Esophagus muscularis mucosa (tissue), 4 donors: ENCODE data around the gene SLAIN1. TPM values are rescaled to one million over a fixed set of nuclear protein-coding genes. Genes with fewer than 3 reads are reported as not detected.

Source experiments
- DNase-seq: peaks from one replicate; pipeline ENCODE4 v3.0.0-alpha.2; 2017; ENCODE audit errors: extremely low spot score
- H3K27ac ChIP-seq, 4 donors: fragments of 200-600 bp; sonication (generic); replicated peaks in 1 of 4; 1 replicate in 3 of 4; 2 replicates in 1 of 4; pipeline ENCODE4 v1.5.1; 2016 to 2019; ENCODE audit warnings: mild to moderate bottlenecking in 1 of 4
- H3K27me3 ChIP-seq, 4 donors: fragments of 200-600 bp; sonication (generic); one replicate each; pipeline versions ENCODE4 v1.5.1 to v1.6.0; 2016 to 2019
- H3K36me3 ChIP-seq, 4 donors: fragments of 200-600 bp; sonication (generic); one replicate each; pipeline ENCODE4 v1.5.1; 2016 to 2019
- H3K4me1 ChIP-seq, 4 donors: fragments of 200-600 bp; sonication (generic); one replicate each; pipeline ENCODE4 v1.5.1; 2016 to 2019
- H3K4me3 ChIP-seq, 4 donors: fragments of 200-600 bp; sonication (generic); 1 replicate in 2 of 4; 2 replicates in 2 of 4; pipeline ENCODE4 v1.5.1; 2016 to 2019; ENCODE audit warnings: mild to moderate bottlenecking in 4 of 4, moderate library complexity in 1 of 4
- H3K9me3 ChIP-seq, 4 donors: fragments of 200-600 bp; sonication (generic); 1 replicate in 3 of 4; 2 replicates in 1 of 4; pipeline ENCODE4 v1.5.1; 2016 to 2019
- EP300 ChIP-seq: sonication (generic); formaldehyde crosslinking; IDR thresholded peaks from one replicate; pipeline ENCODE4 v1.6.1; 2017; ENCODE audit warnings: antibody characterized with exemption
- POLR2A ChIP-seq: fragments of 450-650 bp; IDR thresholded peaks from one replicate; pipeline ENCODE4 v1.6.1; 2017; ENCODE audit warnings: antibody characterized with exemption, moderate library complexity, mild to moderate bottlenecking, low read depth
- POLR2AphosphoS5 ChIP-seq, 2 donors: sonication (generic); formaldehyde crosslinking; IDR thresholded peaks; one replicate each; pipeline ENCODE4 v1.6.1; 2017; ENCODE audit warnings: antibody characterized with exemption in 2 of 2
- WGBS: methylation state at CpG from one replicate; pipeline ENCODE4 v1.1.5; 2018; 5-methylcytosine and 5-hydroxymethylcytosine counted together
- intact Hi-C: fragments of 100-400 bp; cut with DNase I; formaldehyde crosslinking; loops from one replicate; pipeline ENCODE4 v1.15.1; 2023
- total RNA-seq, 4 donors: library from RNA; depleted of rRNA; stranded (reverse); fragments of >200 nt; gene quantifications; one replicate each; pipeline versions ENCODE4 v1.1.0 to v1.2.1, GENCODE V29; 2016
- TF ChIP-seq, protein P1 (sequence below), 3 experiments: fragments of 200-600 bp in 2 of 3; fragments of 450-650 bp in 1 of 3; sonication (generic) in 2 of 3; IDR thresholded peaks; one replicate each; pipeline ENCODE4 v1.5.1; 2017 to 2019; ENCODE audit warnings: antibody characterized with exemption in 3 of 3, mild to moderate bottlenecking in 2 of 3, moderate library complexity in 1 of 3

Gene SLAIN1
- total RNA-seq, 4 donors from 2014 or later = 7.1 to 12.3 (median 9.7) TPM

- H3K36me3 ChIP-seq = no peaks in the 10 kb centered on the region
- peaks cover 0 to 11% (median 9%) of the 10 kb centered on the region in 4 donors for H3K4me1 ChIP-seq
- no peak overlapping the region for H3K27ac ChIP-seq
- 80% methylated on average over 5 of the region's 5 CpGs for whole genome bisulfite sequencing
- intact Hi-C loops = no loop called here
- H3K9me3 ChIP-seq = no peaks in the 10 kb centered on the region
- H3K27me3 ChIP-seq = no peaks in the 10 kb centered on the region
- H3K4me3 ChIP-seq = no peak overlapping the region
- DNase-seq = no peak
- TF ChIP-seq EP300 = no peak
- TF ChIP-seq POLR2A = no peak
Measured at GRCh38 chr13:77784515-77784914, 87.0 kb downstream of the SLAIN1 start.

DNA sequence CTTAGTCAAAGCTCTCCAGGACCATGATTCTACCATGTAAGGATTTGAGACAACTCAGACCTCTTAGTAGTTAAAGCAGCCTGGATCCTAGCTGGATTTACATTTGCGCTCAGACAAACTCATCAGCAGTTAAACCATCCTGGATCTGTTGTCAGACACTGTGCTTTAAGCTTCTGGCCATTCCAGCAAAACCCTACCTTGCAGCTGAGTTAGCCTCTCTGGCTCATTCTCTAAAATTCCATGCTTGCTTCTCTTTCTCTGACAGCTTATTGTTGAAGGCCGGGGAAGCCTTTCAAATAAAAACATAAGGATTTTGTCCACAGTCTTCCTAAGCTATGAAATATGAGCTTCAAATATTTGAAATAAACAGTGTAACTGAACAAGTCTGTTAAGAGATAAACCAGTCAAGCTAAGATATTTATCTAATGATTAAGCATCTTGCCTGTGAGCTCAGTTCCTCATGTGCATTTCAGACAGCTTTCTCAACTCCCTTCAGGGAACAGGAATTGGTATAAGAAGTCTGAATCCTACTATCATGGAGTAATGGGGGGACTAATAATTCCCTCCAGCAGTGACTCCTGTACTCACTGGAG is 89.3 kb downstream of the SLAIN1 start:
- Histone ChIP-seq H3K27ac (no peak overlapping the region), H3K27me3 (peaks cover 0 to 8% (median 0%) of the 10 kb centered on the region in 4 donors), H3K36me3 (no peaks in the 10 kb centered on the region), H3K4me1 (peaks cover 0 to 11% (median 2%) of the 10 kb centered on the region in 4 donors), H3K4me3 (no peak overlapping the region), H3K9me3 (peaks cover 0 to 13% (median 3%) of the 10 kb centered on the region in 4 donors)
- intact Hi-C loops = no loop called here
- TF ChIP-seq POLR2AphosphoS5 (IDR thresholded peaks at IDR 0.05) (no peak), POLR2A (no peak), EP300 (no peak)
- TF ChIP-seq, protein P1, sequence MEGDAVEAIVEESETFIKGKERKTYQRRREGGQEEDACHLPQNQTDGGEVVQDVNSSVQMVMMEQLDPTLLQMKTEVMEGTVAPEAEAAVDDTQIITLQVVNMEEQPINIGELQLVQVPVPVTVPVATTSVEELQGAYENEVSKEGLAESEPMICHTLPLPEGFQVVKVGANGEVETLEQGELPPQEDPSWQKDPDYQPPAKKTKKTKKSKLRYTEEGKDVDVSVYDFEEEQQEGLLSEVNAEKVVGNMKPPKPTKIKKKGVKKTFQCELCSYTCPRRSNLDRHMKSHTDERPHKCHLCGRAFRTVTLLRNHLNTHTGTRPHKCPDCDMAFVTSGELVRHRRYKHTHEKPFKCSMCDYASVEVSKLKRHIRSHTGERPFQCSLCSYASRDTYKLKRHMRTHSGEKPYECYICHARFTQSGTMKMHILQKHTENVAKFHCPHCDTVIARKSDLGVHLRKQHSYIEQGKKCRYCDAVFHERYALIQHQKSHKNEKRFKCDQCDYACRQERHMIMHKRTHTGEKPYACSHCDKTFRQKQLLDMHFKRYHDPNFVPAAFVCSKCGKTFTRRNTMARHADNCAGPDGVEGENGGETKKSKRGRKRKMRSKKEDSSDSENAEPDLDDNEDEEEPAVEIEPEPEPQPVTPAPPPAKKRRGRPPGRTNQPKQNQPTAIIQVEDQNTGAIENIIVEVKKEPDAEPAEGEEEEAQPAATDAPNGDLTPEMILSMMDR (IDR thresholded peaks at IDR 0.05) = no peak
- DNase-seq = no peak
- 24% methylated on average over 2 of the region's 2 CpGs for WGBS

DNA sequence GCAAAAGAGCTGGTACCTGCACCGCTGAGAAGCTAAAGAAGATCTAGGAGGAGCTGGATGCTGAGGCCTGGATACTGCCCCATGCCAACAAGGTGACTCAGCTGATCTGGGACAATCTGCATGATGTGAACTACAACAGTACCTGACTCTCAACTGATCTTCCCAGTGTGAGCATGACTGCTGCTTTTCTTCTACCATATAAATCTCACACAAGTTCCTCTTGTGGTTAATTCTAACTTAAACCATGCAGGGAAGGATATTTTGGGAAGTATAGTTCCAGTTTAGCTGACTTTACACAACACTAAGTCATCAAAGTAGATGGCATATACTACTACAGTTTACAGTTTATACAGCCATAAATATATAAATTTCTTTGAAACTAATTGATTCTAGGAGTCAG is 91.9 kb downstream of the SLAIN1 start:
- no peak for DNase-seq
- Histone ChIP-seq H3K27me3 (peaks cover 0 to 8% (median 0%) of the 10 kb centered on the region in 4 donors), H3K4me1 (peaks cover 0 to 11% (median 2%) of the 10 kb centered on the region in 4 donors), H3K36me3 (no peaks in the 10 kb centered on the region), H3K9me3 (peaks cover 0 to 13% (median 7%) of the 10 kb centered on the region in 4 donors), H3K27ac (no peak overlapping the region), H3K4me3 (no peak overlapping the region)
- intact Hi-C loops = no loop called here
- WGBS = 67% methylated on average over 1 of the region's 1 CpG
- TF ChIP-seq EP300 = no peak
- no peak for TF ChIP-seq POLR2AphosphoS5 (IDR thresholded peaks at IDR 0.05)
- no peak for TF ChIP-seq POLR2A

DNA sequence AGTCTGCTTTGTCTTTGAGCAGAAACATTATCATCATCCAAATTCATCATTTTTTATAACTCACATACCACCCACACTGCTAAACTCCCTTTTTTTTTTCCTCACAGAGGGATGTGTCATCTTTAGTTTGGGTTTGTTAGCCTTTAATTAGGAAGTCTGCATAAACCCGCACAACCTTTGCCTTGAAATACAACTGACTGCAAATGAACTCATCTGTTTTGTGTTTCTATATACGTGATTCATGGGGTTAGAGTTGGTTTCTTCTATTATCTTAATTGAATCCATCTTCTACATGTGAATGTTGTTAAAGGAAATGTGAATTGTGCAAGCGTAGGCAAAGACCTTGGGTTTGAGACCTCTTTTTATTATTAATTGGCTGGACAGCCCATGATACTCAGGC is 102.7 kb downstream of the SLAIN1 start:
- Histone ChIP-seq H3K4me1 (peaks cover 0 to 5% (median 0%) of the 10 kb centered on the region in 4 donors), H3K4me3 (no peak overlapping the region), H3K36me3 (no peaks in the 10 kb centered on the region), H3K27me3 (no peaks in the 10 kb centered on the region), H3K27ac (no peak overlapping the region), H3K9me3 (no peaks in the 10 kb centered on the region)
- TF ChIP-seq, protein P1 (IDR thresholded peaks at IDR 0.05) = no peak
- TF ChIP-seq POLR2A (no peak), EP300 (no peak), POLR2AphosphoS5 (IDR thresholded peaks at IDR 0.05) (no peak)
- no peak for DNase-seq
- WGBS = 73% methylated on average over 3 of the region's 3 CpGs
- intact Hi-C loops = no loop called here

DNA sequence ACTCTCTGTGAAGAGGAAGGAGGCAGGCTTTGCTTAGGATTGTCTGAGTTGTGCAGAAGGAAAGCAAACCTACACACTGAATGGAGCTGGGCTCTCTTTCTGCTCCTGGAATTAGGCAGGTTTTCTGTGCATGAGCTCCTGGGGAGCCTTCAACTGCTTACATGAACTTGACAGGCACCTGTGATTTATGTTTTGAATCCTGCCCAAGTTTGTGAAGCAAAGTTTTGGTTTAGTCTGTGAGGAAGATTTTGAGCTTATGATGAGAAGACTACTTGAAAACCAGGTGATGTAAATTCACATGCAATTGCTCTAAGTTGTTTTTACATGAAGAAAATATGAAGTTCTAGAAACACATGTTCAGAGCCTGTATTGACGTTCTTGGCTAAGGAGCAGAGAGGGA is 109.0 kb downstream of the SLAIN1 start:
- DNase-seq = no peak
- 50% methylated on average over 1 of the region's 1 CpG for WGBS
- no peak for TF ChIP-seq EP300
- TF ChIP-seq, protein P1 (IDR thresholded peaks at IDR 0.05) = no peak
- no peak for TF ChIP-seq POLR2AphosphoS5 (IDR thresholded peaks at IDR 0.05)
- no peak for TF ChIP-seq POLR2A
- no peaks in the 10 kb centered on the region for H3K27me3 ChIP-seq
- H3K27ac ChIP-seq = no peak overlapping the region
- no peak overlapping the region for H3K4me3 ChIP-seq
- intact Hi-C loops = no loop called here
- H3K36me3 ChIP-seq = no peaks in the 10 kb centered on the region
- no peaks in the 10 kb centered on the region for H3K9me3 ChIP-seq
- H3K4me1 ChIP-seq = no peaks in the 10 kb centered on the region
